Neutrophil (primary cell): ENCODE data around the gene TMC8.

Source experiments
- H3K27ac ChIP-seq: fragments of 200-600 bp; sonication (generic); 2 replicates; pipeline ENCODE4 v1.5.1; 2016; ENCODE audit warnings: mild to moderate bottlenecking, moderate library complexity
- H3K27me3 ChIP-seq: fragments of 200-600 bp; sonication (generic); 2 replicates; pipeline ENCODE4 v1.6.0; 2016; ENCODE audit warnings: mild to moderate bottlenecking
- H3K36me3 ChIP-seq: fragments of 200-600 bp; sonication (generic); 2 replicates; pipeline ENCODE4 v1.5.1; 2017
- H3K4me1 ChIP-seq, 2 experiments: fragments of 200-600 bp in 1 of 2; sonication (generic) in 1 of 2; 1 replicate in 1 of 2; 2 replicates in 1 of 2; pipeline versions ENCODE4 v1.5.1 to v1.6.1; 2013 to 2016; ENCODE audit warnings: low read depth in 1 of 2, low read length in 1 of 2, mild to moderate bottlenecking in 1 of 2, moderate library complexity in 1 of 2; ENCODE audit not compliant: control insufficient read depth in 1 of 2, insufficient read depth in 1 of 2
- H3K4me3 ChIP-seq, 2 experiments: fragments of 200-600 bp in 1 of 2; sonication (generic) in 1 of 2; 1 replicate in 1 of 2; 2 replicates in 1 of 2; pipeline ENCODE4 v1.5.1; 2013 to 2016; ENCODE audit warnings: low read depth in 1 of 2, low read length in 1 of 2, mild to moderate bottlenecking in 1 of 2, moderate library complexity in 1 of 2
- H3K9me3 ChIP-seq: fragments of 200-600 bp; sonication (generic); 2 replicates; pipeline ENCODE4 v1.5.1; 2016
- TF ChIP-seq, protein P1 (sequence below): fragments of 200-600 bp; sonication (generic); IDR thresholded peaks from 2 replicates; pipeline ENCODE4 v1.5.1; 2016; ENCODE audit warnings: antibody characterized with exemption

TMC8 gene

DNA sequence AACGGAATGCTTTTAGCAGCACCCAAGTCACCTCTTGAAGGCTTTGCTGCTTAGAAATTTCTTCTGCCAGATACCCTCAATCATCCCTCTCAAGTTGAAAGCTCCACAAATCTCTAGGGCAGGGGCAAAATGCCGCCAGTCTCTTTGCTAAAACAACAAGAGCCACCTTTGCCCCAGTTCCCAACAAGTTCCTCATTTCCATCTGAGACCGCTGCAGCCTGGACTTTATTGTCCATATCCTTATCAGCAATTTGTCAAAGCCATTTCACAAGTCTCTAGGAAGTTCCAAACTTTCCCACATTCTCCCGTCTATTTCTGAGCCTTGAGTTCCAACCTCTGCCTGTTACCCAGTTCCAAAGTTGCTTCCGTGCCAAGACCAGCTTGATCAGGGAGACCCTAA is 29.5 kb upstream of the TMC8 start:
- TF ChIP-seq, protein P1, sequence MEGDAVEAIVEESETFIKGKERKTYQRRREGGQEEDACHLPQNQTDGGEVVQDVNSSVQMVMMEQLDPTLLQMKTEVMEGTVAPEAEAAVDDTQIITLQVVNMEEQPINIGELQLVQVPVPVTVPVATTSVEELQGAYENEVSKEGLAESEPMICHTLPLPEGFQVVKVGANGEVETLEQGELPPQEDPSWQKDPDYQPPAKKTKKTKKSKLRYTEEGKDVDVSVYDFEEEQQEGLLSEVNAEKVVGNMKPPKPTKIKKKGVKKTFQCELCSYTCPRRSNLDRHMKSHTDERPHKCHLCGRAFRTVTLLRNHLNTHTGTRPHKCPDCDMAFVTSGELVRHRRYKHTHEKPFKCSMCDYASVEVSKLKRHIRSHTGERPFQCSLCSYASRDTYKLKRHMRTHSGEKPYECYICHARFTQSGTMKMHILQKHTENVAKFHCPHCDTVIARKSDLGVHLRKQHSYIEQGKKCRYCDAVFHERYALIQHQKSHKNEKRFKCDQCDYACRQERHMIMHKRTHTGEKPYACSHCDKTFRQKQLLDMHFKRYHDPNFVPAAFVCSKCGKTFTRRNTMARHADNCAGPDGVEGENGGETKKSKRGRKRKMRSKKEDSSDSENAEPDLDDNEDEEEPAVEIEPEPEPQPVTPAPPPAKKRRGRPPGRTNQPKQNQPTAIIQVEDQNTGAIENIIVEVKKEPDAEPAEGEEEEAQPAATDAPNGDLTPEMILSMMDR: no peak
- H3K27ac ChIP-seq: no peak overlapping the region
- H3K36me3 ChIP-seq: peaks cover 91% of the 10 kb centered on the region
- H3K4me3 ChIP-seq: no peak overlapping the region
- H3K27me3 ChIP-seq: no peaks in the 10 kb centered on the region
- H3K4me1 ChIP-seq: no peaks in the 10 kb centered on the region
- H3K9me3 ChIP-seq: no peaks in the 10 kb centered on the region

DNA sequence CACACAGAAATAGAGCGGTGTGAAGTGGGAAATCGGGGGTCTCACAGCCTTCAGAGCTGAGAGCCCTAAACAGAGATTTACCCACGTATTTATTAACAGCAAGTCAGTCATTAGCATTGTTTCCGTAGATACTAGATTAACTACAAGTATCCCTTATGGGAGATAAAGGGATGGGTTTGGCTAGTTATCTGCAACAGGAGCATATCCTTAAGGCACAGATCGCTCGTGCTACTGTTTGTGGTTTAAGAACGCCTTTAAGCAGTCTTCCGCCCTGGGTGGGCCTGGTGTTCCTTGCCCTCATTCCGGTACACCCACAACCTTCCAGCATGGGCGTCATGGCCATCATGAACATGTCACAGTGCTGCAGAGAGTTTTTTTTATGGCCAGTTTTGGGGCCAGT is 29.0 kb upstream of the TMC8 start:
- TF ChIP-seq, protein P1: no peak
- H3K27ac ChIP-seq: no peak overlapping the region
- H3K4me3 ChIP-seq: no peak overlapping the region
- no peaks in the 10 kb centered on the region for H3K9me3 ChIP-seq
- peaks cover 87% of the 10 kb centered on the region for H3K36me3 ChIP-seq
- no peaks in the 10 kb centered on the region for H3K4me1 ChIP-seq
- H3K27me3 ChIP-seq: no peaks in the 10 kb centered on the region

DNA sequence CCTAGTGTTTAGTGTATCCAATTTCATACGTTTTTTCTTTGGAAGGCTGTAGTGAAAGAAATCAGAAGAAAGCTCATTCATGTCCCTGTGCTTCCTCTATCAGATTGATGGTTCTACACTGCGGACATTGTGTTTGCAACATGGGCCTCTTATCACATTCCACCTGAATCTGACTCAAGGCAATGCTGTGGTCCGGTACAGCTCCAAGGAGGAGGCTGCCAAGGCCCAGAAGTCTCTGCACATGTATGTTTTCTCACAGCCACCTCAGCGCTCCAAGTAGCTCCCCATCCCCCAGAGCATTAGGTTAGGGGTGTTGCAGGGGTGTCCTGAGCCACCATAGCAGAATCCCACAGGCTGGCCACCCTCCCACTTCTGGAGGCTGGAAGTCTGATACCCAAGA is 27.3 kb upstream of the TMC8 start:
- TF ChIP-seq, protein P1: no peak
- Histone ChIP-seq H3K36me3 (peaks cover 84% of the 10 kb centered on the region), H3K27ac (no peak overlapping the region)

GRCh38 chr17:78104540-78104941 is 26.0 kb upstream of the TMC8 start:
- TF ChIP-seq, protein P1: no peak
- no peak overlapping the region for H3K27ac ChIP-seq
- no peaks in the 10 kb centered on the region for H3K9me3 ChIP-seq
- peaks cover 84% of the 10 kb centered on the region for H3K36me3 ChIP-seq
- no peak overlapping the region for H3K4me3 ChIP-seq
- no peaks in the 10 kb centered on the region for H3K27me3 ChIP-seq
- no peaks in the 10 kb centered on the region for H3K4me1 ChIP-seq

More for the DNA sequence above, 27.3 kb upstream of the TMC8 start:
- H3K4me1 ChIP-seq: no peaks in the 10 kb centered on the region
- no peaks in the 10 kb centered on the region for H3K27me3 ChIP-seq
- no peaks in the 10 kb centered on the region for H3K9me3 ChIP-seq
- H3K4me3 ChIP-seq: no peak overlapping the region

DNA sequence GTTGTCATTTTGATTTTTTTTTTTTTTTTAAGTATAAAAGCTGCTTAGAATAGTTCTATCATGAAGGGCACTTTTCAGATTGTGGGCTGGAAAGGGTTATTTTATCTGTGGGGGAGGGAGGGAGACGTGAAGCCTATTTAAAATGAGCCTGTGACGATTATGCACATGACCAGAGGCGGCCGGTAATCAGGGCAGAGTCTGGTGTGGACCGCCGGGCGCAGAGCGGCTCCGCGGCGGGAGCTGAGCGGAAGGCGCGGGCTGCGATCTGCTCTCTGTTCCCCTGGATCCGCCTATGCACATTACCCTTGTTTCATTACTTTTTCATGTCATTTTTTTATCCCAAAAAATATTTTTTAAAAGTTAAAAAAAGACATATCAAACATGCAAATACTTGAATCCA is 25.5 kb upstream of the TMC8 start:
- Histone ChIP-seq H3K36me3 (peaks cover 84% of the 10 kb centered on the region), H3K27me3 (no peaks in the 10 kb centered on the region), H3K4me3 (no peak overlapping the region), H3K4me1 (no peaks in the 10 kb centered on the region), H3K9me3 (no peaks in the 10 kb centered on the region), H3K27ac (no peak overlapping the region)
- TF ChIP-seq, protein P1: no peak

- H3K4me3 ChIP-seq: no peak overlapping the region
- no peaks in the 10 kb centered on the region for H3K4me1 ChIP-seq
- H3K27ac ChIP-seq: no peak overlapping the region
- TF ChIP-seq, protein P1: no peak
- no peaks in the 10 kb centered on the region for H3K9me3 ChIP-seq
- H3K27me3 ChIP-seq: no peaks in the 10 kb centered on the region
- peaks cover 85% of the 10 kb centered on the region for H3K36me3 ChIP-seq
Observed at GRCh38 chr17:78105551-78105950, 25.0 kb upstream of the TMC8 start.
